ENCODE data around the gene MYL12B.

DNA sequence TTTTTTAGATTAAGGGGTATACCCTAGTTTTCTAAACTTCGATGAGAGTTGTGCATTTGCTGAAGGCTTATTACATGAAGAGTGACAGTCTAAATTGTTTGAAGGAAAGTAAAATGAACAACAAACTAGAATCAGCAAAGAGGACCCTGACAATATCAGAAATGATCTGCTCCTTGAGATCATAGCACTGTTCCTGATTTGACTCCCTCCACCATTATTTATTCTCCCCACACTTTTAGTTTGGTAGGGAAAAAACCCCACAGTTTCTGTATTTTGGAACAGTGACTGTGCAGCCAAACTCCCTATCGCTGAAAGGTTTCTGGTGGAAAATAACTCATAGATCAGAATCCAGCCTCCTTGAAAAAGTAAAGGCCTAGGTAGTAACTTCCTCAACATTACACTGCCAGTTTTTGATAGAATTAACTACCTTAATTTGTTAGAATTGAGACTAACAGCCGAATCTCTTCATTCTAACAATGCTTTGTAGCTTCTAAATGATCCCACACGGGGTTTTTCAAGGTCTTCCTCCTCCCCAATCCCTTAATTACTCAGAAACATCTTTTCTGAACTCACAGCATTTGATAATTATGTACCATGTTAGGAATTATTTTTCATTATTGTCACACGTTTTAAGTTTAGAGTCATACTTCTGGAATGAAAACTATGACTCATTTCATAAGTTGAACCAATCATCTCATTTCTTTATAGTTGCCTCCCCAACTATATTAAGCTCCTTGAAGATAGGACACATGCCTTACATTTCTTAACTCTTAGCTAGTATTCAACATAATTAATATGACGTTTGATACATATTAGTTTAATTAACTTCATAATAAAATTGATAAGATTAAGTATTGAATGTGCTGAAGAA lies 11.5 kb upstream of the MYL12B start:
- no peak for TF ChIP-seq POLR2A (IDR thresholded peaks at IDR 0.05)
- TF ChIP-seq, protein P1, sequence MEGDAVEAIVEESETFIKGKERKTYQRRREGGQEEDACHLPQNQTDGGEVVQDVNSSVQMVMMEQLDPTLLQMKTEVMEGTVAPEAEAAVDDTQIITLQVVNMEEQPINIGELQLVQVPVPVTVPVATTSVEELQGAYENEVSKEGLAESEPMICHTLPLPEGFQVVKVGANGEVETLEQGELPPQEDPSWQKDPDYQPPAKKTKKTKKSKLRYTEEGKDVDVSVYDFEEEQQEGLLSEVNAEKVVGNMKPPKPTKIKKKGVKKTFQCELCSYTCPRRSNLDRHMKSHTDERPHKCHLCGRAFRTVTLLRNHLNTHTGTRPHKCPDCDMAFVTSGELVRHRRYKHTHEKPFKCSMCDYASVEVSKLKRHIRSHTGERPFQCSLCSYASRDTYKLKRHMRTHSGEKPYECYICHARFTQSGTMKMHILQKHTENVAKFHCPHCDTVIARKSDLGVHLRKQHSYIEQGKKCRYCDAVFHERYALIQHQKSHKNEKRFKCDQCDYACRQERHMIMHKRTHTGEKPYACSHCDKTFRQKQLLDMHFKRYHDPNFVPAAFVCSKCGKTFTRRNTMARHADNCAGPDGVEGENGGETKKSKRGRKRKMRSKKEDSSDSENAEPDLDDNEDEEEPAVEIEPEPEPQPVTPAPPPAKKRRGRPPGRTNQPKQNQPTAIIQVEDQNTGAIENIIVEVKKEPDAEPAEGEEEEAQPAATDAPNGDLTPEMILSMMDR (IDR thresholded peaks at IDR 0.05): no peak
- no peak for TF ChIP-seq POLR2AphosphoS5 (IDR thresholded peaks at IDR 0.05)
